HL-60/S4 treated with retinoic acid at 250 ng/mL for 4 days and 3 days (cell line): ENCODE measurements around the gene IL5.

Experiments
- in situ Hi-C: fragments of 300-500 bp; cut with MboI; formaldehyde crosslinking; loops from 2 replicates; pipeline ENCODE4 v1.7.0; 2022; ENCODE audit warnings: low sequenced_read_pairs

The IL5 gene

DNA sequence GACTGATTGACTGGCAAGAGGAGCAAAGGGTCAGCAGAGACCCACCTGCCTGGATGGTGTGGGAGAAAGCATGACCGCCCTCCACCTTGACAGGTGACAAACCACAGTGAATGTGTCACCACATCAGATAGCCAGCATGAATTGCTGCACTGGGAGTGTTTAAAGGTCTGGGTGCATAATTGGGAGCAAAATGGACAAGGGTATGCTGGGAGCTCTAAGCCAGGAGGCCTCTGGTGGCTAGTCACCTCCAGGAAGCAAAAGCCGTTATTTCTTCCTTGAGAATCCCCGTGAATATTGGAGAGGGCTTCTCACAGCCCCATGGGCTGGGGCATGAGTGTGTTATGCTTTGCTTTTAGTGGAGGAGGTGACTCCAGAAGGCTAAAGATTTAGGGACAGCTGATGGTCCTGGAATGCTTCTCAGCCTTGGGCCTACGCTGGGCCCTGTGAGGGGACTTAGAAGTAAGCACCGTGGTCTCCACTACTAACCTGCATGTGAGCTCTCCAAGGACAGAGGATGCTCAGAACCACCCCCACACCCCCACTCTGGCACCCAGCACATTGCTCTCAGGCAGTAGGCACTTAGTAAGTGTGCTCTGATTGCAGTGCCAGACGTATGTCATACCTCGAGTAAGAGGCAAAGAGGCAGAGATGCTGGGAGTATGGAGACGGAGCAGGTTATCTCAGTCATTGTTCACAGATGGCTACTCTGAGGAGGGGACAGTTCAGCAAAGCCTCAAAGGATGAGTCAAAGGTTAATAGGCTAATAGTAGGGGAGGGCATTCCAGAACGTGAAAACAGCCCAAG lies 43.7 kb downstream of the IL5 start:
- in situ Hi-C loops, result no loop called here

DNA sequence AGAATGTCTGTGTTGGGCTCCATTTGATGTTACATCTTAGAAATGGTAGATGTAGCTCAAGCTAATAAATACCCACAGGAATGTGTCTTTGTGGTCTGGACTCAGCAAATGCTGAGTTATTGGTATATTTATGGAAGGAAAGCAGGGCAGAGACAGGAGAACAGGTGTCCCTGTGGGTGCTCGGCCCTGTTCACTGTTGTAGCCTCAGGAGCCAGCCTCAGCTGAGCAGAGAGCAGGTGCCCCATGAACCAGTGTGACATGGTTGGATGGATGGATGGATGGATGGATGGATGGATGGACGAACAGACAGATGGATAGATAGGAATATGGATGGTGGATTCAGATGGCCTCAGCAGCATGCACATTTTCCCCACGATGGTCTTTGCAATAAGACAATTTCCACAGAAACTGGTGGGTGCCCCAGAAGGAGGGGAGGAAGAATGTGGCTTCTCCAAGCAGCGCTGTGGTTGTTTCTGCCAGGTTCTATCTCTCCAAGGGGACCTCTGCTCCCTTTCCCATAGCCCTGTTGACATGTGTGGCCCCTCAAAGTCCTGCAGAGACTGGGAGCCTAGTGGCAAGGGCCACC lies 44.5 kb downstream of the IL5 start:
- in situ Hi-C loops, result no loop called here

- in situ Hi-C loops, result no loop called here
These were observed 45.2 kb downstream of the IL5 start for GRCh38 chr5:132498152-132498551.

DNA sequence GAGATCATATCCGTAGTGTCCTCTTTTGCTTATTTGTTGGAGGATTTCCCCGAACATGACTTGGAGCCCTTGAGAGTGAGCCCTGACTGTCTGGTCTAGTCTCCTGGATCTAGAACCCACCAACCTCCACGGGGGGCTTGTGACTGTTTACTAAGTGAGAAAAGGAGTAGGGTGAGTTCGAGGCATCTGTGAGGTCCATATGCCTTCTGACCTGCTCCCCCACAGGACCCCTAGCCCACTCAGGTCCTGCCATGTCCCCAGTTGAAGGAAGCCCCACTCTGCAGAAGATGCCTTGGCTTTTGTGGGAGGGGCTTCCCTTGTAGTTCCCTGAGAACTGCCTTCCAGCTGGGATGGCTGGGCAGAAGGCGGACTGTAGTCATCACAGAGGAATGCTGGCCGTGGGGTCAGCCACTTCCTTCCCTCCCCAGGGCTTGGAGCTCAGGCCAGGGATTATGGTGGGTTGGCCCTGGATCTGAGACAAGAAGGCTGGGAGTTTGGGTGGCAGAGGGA lies 45.8 kb downstream of the IL5 start:
- in situ Hi-C loops, result no loop called here

GRCh38 chr5:132496631-132497487 lies 46.5 kb downstream of the IL5 start:
- in situ Hi-C loops, result no loop called here

GRCh38 chr5:132496191-132496630 lies 47.1 kb downstream of the IL5 start:
- in situ Hi-C loops, result no loop called here

- in situ Hi-C loops, result no loop called here
These were observed 47.6 kb downstream of the IL5 start for GRCh38 chr5:132495667-132496190.

DNA sequence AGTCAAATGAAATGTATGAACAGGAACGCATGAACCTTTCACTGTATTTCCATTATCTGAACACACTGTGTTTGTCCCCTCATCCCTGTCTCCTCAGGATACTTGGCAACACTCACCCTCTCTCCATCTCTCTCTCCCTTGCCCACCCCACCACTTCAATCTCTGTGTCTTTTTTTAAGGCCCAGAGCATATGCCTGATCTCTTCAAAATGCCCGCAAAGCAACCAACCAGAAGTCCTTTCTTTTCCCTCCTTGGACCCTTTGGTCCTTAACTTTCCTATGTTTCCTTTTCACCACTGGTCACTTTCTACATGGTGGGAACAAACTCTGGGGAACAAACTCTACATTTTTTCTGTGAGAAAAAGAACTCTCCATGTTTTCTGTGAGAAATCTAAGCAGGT lies 49.5 kb downstream of the IL5 start:
- in situ Hi-C loops, result no loop called here

GRCh38 chr5:132493241-132493640 lies 50.1 kb downstream of the IL5 start:
- in situ Hi-C loops, result no loop called here

- in situ Hi-C loops, result no loop called here
These were observed 50.8 kb downstream of the IL5 start for GRCh38 chr5:132492386-132493125.
